ENCODE data around the gene UBL7. TPM values are rescaled to one million over a fixed set of nuclear protein-coding genes. Genes with fewer than 3 reads are reported as not detected.

Gene UBL7
- total RNA-seq, 1 experiment from 2014 or later: 47.5 TPM

- H3K4me2 ChIP-seq (ENCODE audit: insufficient read depth, insufficient read length, low read length): no peak overlapping the region
- Mint-ChIP-seq H3K36me3 (ENCODE audit: insufficient read depth in 1 of 3, low read depth in 3 of 3) (peaks cover 21 to 62% (median 49%) of the 10 kb centered on the region in 3 experiments), H3K4me3 (no peak overlapping the region), H3K27ac (peak overlapping the region in 2 of 3 experiments; percentile 10 to 74; a peak in 3 of 7 replicates), H3K9me3 (no peaks in the 10 kb centered on the region), H3K4me1 (peaks cover 15 to 16% of the 10 kb centered on the region in 2 experiments), H3K27me3 (ENCODE audit: low read depth) (no peaks in the 10 kb centered on the region)
- H2BK20ac ChIP-seq (ENCODE audit: low read depth, low read length, poor library complexity, severe bottlenecking): no peak overlapping the region
- no peak overlapping the region for H3K9ac ChIP-seq (ENCODE audit: extremely low read depth, insufficient read length, low read length)
- H3K79me2 ChIP-seq (ENCODE audit: insufficient read depth, low read length): no peaks in the 10 kb centered on the region
- H2BK12ac ChIP-seq (ENCODE audit: insufficient read length, low read depth, low read length): no peak overlapping the region
- no peaks in the 10 kb centered on the region for H3K27me3 ChIP-seq (ENCODE audit: insufficient read depth, low read length)
- H3K9me3 ChIP-seq (ENCODE audit: control insufficient read depth, low read depth, low read length): no peaks in the 10 kb centered on the region
- no peak overlapping the region for H3K56ac ChIP-seq (ENCODE audit: insufficient read length, low read depth, low read length)
- H4K20me1 ChIP-seq (ENCODE audit: control insufficient read depth, insufficient read depth, insufficient read length): no peaks in the 10 kb centered on the region
- H3K27ac ChIP-seq (ENCODE audit: insufficient read length, low read depth, low read length): no peak overlapping the region
- no peak overlapping the region for H3K14ac ChIP-seq (ENCODE audit: insufficient read depth, low read length)
- no peak overlapping the region for H3K23ac ChIP-seq (ENCODE audit: insufficient read length, low read depth, low read length)
- no peaks in the 10 kb centered on the region for H3K23me2 ChIP-seq (ENCODE audit: insufficient read length, low read depth, low read length, poor library complexity, severe bottlenecking)
- H3T11ph ChIP-seq (ENCODE audit: low read length): no peak overlapping the region
- TF ChIP-seq CTCF (conservative IDR thresholded peaks at IDR 0.05): no peak
- no peak overlapping the region for H2BK120ac ChIP-seq (ENCODE audit: low read depth, low read length, poor library complexity, severe bottlenecking)
- DNase-seq: no peak
- H3K4me1 ChIP-seq (ENCODE audit: insufficient read depth, low read length): peaks cover 3% of the 10 kb centered on the region; the same call in 1 of the 2 replicates
- H2BK5ac ChIP-seq (ENCODE audit: insufficient read length, low read length): no peak overlapping the region
- H4K91ac ChIP-seq (ENCODE audit: insufficient read length, low read depth, low read length): no peak overlapping the region
- no peak overlapping the region for H2BK15ac ChIP-seq (ENCODE audit: low read depth, low read length)
- H3K18ac ChIP-seq (ENCODE audit: insufficient read length, low read depth, low read length): no peak overlapping the region
- no peaks in the 10 kb centered on the region for H3K79me1 ChIP-seq (ENCODE audit: insufficient read depth, low read depth, low read length, poor library complexity, severe bottlenecking)
- H4K8ac ChIP-seq (replicated peaks; ENCODE audit: insufficient read length, low read depth, low read length): no peak overlapping the region
- no peak overlapping the region for H2AFZ ChIP-seq (ENCODE audit: low read length)
- WGBS (ENCODE audit: extremely low coverage, insufficient read length, low lambda C conversion rate): no CpG with 5 or more reads among the region's 13 CpGs
- H3K4ac ChIP-seq (ENCODE audit: low read depth, low read length): no peak overlapping the region
- no peak overlapping the region for H4K5ac ChIP-seq (ENCODE audit: insufficient read length, low read depth, low read length)
- H2AK5ac ChIP-seq (ENCODE audit: insufficient read length, low read length): no peak overlapping the region
These were observed 6.8 kb downstream of the UBL7 start for GRCh38 chr15:74453925-74454763.

Measured in H9 (cell line).